Fibroblast of pulmonary artery (primary cell): ENCODE data around the gene CD40LG.

Experiments used
- DNase-seq: peaks from one replicate; pipeline ENCODE4 v3.0.0-alpha.2; 2010; ENCODE audit warnings: low read depth
- H3K4me3 ChIP-seq: replicated peaks from 2 replicates; pipeline ENCODE4 v1.5.1; 2011; ENCODE audit warnings: low read depth, mild to moderate bottlenecking, control low read depth, low read length, moderate library complexity
- CTCF ChIP-seq: IDR thresholded peaks from 2 replicates; pipeline ENCODE4 v1.5.1; 2011; ENCODE audit warnings: mild to moderate bottlenecking, control low read depth, low read length, inconsistent platforms; ENCODE audit errors: missing control alignments

The CD40LG gene

DNA sequence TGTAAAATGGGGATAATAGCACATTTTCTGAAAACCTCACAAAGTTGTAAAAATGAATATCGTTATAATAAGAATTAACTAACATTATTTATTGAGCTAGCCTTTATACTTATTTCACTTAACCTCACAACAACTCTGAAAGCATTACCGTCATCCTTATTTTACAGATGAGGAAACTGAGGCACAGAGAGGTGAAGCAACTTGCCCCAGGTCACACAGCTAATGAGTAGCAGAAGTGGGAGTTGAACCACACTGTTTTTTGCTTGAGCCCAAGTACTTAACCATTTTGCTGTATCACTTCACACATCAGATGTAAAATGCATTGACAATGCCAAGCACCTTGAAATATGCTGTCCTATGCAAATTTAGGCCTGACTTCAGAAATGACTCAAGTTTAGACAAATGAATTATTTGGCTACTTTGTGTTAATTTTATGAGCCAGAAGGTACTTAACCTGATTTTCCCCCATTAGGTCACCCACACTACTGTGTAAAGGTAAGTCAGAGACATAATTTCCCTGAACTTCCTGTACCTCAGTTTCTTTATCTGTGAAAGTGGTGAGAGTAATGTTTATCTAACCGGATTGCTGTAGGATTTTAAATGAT, 23.1 kb downstream of the CD40LG start:
- no peak for TF ChIP-seq CTCF
- no peak overlapping the region for H3K4me3 ChIP-seq
- no peak for DNase-seq

DNA sequence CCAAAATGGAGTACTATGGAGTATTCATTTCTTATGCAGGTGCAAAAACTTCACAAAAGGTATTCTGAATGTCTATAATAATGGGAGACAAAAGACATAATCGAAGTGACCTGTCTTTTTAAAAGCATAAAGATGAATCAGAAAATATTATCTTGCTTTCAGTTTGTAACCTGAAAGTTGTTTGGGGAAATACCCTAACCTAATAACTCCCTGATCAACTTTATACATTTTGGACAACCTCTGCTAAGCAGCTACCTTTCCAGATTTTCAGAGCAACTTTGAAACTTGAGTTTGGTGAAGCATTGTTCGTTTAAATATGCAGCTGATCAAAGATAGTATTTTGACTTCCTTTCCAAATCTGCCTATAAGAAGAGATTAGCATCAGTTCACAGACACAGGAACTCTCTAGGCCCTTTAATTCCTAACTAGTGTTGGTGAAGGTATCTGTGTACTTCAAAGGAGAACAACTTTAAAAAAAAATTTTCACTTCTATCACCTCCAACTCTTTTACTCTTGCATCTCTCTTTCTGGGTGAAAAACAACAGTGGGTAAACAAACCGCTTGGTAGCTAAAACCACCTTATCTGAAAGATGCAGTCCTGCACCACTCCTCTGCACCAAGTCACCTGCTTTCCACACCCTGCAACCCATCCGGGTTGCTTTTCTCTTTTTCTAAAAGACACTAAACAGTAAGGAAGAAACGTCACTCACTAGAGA, 26.5 kb downstream of the CD40LG start:
- H3K4me3 ChIP-seq: no peak overlapping the region
- no peak for DNase-seq
- no peak for TF ChIP-seq CTCF

GRCh38 chrX:136679531-136679930, 31.6 kb downstream of the CD40LG start:
- no peak for TF ChIP-seq CTCF
- DNase-seq: no peak
- H3K4me3 ChIP-seq: no peak overlapping the region

DNA sequence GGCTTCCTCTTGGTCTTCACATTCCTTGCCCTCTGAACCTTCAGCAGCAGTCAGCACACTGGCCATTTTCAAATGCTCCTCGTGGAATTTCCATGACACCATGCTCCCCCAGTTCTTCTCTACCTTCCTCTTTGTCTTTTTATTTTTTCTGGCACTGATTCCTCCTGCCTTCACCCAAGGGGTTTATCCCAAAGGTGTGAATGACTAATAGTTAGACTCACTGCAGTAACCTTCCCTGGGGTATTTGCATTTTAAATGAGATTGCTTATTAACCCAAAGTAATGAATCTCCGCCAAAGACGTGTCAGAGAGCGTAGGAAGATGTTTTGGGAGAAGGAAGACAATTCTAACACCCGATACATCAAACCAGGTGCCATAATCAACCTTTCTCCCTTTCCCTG, 36.2 kb downstream of the CD40LG start:
- TF ChIP-seq CTCF: no peak
- no peak overlapping the region for H3K4me3 ChIP-seq
- no peak for DNase-seq

GRCh38 chrX:136687457-136687856, 39.5 kb downstream of the CD40LG start:
- TF ChIP-seq CTCF: no peak
- no peak overlapping the region for H3K4me3 ChIP-seq
- DNase-seq: no peak

- no peak for TF ChIP-seq CTCF
- DNase-seq: peak; percentile 11
- H3K4me3 ChIP-seq: no peak overlapping the region
Observed at GRCh38 chrX:136689436-136689835, 41.5 kb downstream of the CD40LG start.
